Endometrium (tissue), 2 donors: Measurements from ENCODE around the gene ETNPPL.
A peak's percentile ranks its signal among the peaks of the same experiment; 100 is the strongest.
"Not testable (repeated sequence)": the region's sequence is repeated elsewhere in the genome, so short reads cannot be mapped to it uniquely, and the experiment has no call there.

ENCODE experiments used
- FAIRE-seq: peaks from 2 replicates; lab custom pipeline; 2012; peaks lifted over from hg19 to GRCh38; lab: Jason Lieb, UNC
- donor health status: control.
- donor health status: control.

Gene ETNPPL

DNA sequence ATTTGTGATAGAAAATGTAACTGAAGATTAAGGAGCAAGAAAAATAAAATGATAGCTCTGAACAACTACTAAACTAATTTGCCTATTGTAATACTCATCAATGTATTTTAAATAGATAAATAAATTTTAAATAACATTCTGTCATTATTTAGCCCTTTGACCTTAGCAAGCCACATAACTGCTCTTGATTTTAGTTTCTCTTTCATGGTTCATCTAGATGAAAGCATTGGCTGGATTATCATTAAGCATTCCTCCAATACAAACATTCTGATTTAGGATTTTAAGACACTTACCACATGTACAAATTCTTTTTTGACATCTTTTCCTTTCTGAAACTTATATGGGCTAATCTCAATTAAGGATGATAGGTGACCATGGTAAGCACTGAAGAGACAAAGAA is 8.5 kb downstream of the ETNPPL start:
- FAIRE-seq: no peak

GRCh38 chr4:108751321-108751720 is 11.5 kb downstream of the ETNPPL start:
- no peak for FAIRE-seq

DNA sequence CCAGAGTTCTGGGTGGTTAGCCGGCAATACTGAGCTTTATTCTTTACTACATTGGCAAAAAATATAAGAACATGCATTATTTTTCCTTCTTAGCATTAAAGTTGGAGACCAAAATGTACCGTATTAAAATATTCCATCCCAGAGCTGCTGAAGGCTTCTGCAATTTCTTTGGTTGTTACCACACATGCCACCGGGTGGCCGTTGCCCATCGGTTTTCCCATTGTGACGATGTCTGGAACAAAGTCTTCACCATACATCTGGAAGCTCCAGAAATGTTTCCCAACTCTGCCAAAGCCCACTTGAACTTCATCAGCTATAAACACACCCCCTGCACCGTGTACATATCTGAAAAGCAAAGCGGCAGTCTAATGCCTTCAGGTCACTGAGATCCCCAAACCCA is 13.7 kb downstream of the ETNPPL start:
- FAIRE-seq: no peak

GRCh38 chr4:108746511-108746910 is 16.3 kb downstream of the ETNPPL start:
- no peak for FAIRE-seq

DNA sequence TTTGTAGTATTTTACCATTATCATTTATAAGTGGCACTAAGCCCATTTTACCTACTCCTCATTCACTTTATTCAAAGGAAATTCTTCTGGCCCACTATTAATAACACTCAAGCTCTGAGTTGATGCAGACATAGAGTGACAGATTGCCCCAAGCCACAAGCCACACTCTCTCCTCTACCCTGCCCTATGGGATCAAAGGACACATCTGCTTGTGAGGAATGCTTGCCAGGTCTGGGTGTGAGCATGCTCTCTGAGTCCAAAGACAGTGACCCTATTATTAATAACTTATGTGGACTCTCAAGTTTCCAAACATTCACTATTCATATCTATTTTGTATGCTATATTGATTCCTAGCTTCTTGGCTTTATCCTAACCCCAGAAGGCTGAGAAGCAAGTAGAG is 18.5 kb downstream of the ETNPPL start:
- FAIRE-seq: no peak

DNA sequence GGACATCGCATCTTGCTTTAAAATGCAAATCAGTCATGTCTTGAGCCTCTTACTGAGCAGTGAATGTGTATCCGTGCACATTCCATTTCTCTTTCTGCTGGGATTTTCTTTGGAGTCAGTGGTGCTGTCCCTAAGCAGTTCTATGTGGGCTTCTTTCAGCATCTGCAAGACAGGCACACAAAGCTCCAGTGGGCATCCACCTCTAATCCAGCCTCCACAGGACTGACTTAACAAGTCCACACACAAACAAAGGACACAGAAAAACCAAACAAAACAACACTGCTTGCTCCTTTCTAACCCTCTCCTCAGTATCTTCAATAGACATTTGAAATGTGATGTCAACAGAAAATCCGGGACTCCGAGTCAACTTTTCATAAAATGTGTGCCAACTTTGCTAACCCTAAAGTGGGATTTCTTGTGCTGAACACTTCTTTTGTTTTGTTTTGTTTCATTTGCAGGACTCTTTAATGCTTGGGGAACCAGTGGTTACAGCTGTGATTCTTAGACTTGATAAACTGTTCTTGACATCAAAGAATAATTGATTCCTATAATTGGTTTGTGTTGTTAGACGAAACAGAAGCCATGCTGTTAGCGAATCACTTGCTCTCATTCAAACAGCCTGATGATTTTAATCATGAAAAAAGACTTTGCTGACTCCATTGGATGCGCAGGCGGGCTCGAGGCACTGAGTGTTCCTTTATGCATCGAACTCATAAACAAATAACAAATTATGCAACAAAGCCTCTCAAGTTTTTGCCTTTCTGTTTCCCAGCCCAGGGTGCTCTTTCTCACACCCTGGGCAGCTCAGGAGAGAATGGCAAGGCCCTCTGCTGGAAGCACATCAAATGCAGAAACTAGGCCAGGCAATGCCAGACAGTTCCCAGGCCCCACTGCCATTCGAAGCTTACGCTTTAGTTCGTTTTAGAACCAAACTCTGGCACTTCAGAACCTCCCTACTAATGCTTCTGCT is 20.1 kb downstream of the ETNPPL start:
- FAIRE-seq: peak; percentile 12

GRCh38 chr4:108738003-108738706 is 24.7 kb downstream of the ETNPPL start:
- FAIRE-seq: no peak

- FAIRE-seq: no peak
These were observed 31.8 kb downstream of the ETNPPL start for GRCh38 chr4:108731006-108731405.

GRCh38 chr4:108730579-108730978 is 32.3 kb downstream of the ETNPPL start:
- FAIRE-seq: no peak

DNA sequence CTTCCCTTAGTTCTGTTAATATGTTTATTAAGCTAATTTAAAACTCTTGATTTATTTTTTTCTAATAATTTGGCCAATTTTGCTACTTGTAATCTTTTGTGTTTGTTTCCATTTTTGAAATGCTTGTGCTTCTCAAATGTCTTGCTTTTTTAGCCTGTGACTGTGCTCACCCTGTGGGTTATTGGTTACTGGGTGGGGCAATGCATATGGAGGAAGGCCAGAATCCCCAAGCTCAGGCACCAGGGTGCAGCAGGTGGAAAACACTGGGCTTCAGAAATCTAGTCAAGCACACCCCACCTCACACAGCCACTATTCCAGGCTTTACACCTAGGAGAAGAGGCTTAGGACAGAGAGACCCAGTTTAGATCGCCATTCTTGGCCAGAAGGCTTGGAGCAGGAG is 33.1 kb downstream of the ETNPPL start:
- FAIRE-seq: no peak

DNA sequence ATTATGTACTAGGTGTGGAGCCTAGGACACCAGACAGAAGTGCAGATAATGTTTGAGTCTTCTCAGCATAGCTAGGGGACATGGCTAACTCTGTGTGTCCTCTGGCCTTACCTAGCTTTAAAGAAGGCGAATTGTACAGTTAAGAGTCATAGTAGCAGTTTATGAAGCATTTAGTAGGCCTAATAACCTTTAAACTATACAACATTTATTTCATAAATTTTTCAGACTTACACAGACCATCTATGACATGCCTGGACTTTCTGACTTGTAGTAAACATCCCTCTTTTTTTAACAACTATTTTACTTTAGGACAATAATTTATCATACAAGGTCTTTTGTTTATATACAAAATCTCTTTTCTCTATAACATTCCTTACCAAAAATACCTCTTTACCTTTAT is 37.4 kb downstream of the ETNPPL start:
- no peak for FAIRE-seq

GRCh38 chr4:108717386-108717785 is 45.5 kb downstream of the ETNPPL start:
- no peak for FAIRE-seq

GRCh38 chr4:108716340-108716739 is 46.5 kb downstream of the ETNPPL start:
- no peak for FAIRE-seq

DNA sequence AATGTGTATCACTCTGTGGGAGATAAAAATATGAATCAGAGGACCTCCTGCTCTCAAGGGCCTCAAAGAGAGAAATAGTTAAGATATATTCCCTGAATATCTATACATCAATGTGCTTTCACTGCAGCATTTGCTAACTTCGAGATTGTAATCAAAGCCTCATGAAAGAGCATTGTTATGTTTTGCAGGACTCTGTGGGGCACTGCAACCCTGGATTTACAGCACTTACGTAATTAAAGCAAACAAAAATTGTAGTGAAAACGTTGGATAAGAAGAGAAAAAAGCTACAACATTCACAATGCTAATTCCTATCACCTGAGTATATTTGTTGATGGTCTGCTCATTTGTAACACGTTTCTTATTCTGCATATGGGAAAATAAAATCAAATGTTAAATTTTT is 48.0 kb downstream of the ETNPPL start:
- peak; percentile 89 for FAIRE-seq

DNA sequence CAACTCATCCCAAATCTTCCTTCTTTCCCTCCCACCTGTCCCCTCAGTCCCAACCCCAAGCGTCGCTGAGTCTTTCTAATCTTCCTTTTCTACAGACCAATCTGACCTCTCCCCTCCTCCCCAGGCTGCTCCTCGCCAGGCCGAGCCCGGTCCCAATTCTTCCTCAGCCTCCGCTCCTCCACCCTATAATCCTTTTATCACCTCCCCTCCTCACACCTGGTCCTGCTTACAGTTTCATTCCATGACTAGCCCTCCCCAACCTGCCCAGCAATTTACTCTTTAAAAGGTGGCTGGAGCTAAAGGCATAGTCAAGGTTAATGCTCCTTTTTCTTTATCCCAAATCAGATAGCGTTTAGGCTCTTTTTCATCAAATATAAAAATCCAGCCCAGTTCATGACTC is 52.3 kb downstream of the ETNPPL start:
- FAIRE-seq: not testable (repeated sequence)

GRCh38 chr4:108709722-108710121 is 53.1 kb downstream of the ETNPPL start:
- FAIRE-seq: no peak

- FAIRE-seq: no peak
These were observed 53.6 kb downstream of the ETNPPL start for GRCh38 chr4:108709234-108709633.

DNA sequence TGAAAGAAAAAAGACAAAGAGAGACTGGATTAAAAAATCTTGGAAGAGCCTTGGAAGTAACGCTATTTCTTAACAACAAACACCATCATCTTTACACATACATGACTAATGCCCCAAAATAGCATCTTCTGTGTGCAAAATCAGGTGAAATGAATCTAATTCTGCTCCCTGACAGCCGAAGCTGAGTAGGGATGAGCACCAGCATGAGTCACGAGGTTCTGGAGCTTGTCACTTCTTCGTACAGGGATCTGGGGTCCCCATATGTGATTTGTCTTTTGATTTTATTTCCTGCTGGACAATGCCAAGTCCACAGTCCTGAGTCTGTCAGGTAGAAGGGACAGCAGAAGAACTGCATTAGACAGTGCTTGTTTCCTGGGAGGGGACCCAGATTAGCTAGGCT is 56.6 kb downstream of the ETNPPL start:
- no peak for FAIRE-seq

DNA sequence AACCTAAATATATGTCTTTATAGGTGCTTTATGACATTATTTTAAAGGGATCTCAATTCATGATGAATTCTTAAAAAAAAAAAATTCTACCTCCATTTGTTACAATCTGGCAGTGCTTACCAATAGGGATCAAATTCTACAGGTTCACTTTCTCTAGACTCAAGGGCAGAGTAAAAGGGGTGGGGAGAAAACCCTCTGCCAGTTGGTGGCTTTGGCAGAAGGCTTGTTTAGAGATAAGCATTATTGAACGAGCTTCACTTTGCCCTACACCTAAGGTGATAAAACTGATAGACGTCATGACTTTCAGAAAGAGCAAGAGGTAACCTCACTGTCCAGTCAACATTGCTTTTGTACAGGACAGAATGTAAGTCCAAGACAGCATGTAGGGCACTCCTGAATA is 58.9 kb downstream of the ETNPPL start:
- FAIRE-seq: no peak

DNA sequence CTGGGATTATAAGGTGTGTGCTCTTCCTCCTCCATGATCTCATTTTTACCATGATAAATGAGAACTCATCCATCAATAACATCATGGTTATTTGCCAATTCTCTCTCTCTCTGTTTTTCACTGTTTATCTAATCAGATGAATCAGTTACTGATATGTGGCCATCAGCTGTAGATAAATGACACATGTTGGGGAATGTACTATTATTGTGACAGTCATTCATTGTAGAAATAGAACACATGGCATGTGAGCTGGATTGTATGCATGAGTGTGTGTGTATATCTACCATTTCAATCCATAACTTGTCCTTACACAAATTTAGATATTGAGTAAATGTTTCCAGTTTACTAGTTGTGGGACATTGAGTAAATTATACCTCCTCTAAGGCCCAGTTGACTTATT is 59.5 kb downstream of the ETNPPL start:
- FAIRE-seq: no peak

DNA sequence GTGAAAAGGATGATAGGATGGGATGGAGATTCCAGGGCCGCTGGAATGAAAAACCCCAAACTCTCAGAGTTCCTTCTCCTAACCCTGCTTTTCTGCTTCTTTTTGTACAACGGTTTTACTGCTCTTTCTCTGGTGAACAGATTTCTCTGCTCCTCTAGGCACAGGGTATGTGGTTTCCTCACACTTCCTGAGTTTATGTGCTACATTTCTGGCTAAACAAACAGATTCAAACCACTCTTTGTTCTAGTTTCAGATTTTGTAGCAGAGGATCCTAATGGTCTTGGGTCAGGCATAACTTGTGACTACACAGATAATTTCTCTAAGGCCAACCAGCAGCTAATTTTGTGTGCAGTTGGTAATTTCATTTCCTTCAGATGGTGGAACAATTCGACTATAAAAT is 59.9 kb downstream of the ETNPPL start:
- FAIRE-seq: no peak

DNA sequence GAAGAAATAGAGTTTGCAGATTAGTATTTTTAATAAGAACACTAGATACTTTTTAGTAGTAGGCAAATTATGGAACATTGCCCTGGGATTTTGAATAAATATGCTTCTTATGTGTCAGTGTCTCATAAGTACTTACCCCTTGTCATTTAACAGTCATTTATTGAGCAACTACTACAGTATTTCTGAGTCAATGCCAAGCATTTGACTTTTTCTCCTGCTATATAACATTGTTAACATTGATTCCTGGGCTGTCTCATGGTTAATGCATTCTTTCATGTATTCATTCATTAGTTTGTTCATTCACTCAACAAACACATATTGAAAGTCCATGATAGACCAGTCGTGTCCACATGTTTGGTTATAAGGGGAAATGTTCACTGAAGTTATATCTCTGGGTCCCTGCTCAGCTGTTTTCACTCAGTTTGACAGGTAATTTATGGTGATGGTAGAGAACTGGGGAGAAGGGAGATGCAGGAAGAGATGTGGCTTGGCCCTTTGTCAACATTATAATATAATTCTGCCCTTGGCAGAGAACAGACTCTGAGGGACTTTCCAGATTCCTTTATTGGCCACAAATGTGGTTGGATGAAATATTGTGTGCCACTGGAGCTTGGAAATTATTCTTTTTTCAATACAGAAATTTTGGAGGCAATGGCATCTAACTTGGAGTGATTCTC is 62.6 kb downstream of the ETNPPL start:
- FAIRE-seq: no peak

- FAIRE-seq: no peak
These were observed 66.7 kb downstream of the ETNPPL start for GRCh38 chr4:108696160-108696559.
